Esophagus squamous epithelium (tissue), 5 donors: ENCODE data around the gene ARHGEF12. TPM values are rescaled to one million over a fixed set of nuclear protein-coding genes. Genes with fewer than 3 reads are reported as not detected.

Source experiments
- DNase-seq: peaks from one replicate; lab custom pipeline; 2025; lab: John Stamatoyannopoulos, UW
- H3K27ac ChIP-seq, 4 donors: fragments of 200-600 bp; sonication (generic); one replicate each; pipeline ENCODE4 v1.5.1; 2016 to 2019; ENCODE audit warnings: mild to moderate bottlenecking in 1 of 4
- H3K27me3 ChIP-seq, 4 donors: fragments of 200-600 bp; sonication (generic); 1 replicate in 3 of 4; 2 replicates in 1 of 4; pipeline versions ENCODE4 v1.5.1 to v1.6.0; 2017 to 2021; ENCODE audit warnings: antibody characterized with exemption in 1 of 4
- H3K36me3 ChIP-seq, 3 donors: fragments of 200-600 bp; sonication (generic); one replicate each; pipeline ENCODE4 v1.5.1; 2016 to 2019
- H3K4me1 ChIP-seq, 3 donors: fragments of 200-600 bp; sonication (generic); one replicate each; pipeline ENCODE4 v1.5.1; 2017 to 2019
- H3K4me3 ChIP-seq, 4 donors: fragments of 200-600 bp; sonication (generic); 1 replicate in 3 of 4; 2 replicates in 1 of 4; pipeline ENCODE4 v1.5.1; 2016 to 2019; ENCODE audit warnings: mild to moderate bottlenecking in 2 of 4, moderate library complexity in 1 of 4
- H3K9me3 ChIP-seq, 3 donors: fragments of 200-600 bp; sonication (generic); one replicate each; pipeline ENCODE4 v1.5.1; 2016 to 2019
- CTCF ChIP-seq, 6 experiments: fragments of 450-650 bp in 4 of 6; fragments of 200-600 bp in 2 of 6; sonication (generic) in 2 of 6; IDR thresholded peaks; one replicate each; pipeline ENCODE4 v1.5.1; 2016 to 2019; ENCODE audit warnings: antibody characterized with exemption in 6 of 6, mild to moderate bottlenecking in 4 of 6, moderate library complexity in 4 of 6
- POLR2A ChIP-seq, 4 donors: fragments of 450-650 bp; IDR thresholded peaks; one replicate each; pipeline ENCODE4 v1.6.1; 2017; ENCODE audit warnings: antibody characterized with exemption in 4 of 4, mild to moderate bottlenecking in 4 of 4, moderate library complexity in 3 of 4
- WGBS, 2 donors: methylation state at CpG; one replicate each; pipeline ENCODE4 v1.1.5; 2018; 5-methylcytosine and 5-hydroxymethylcytosine counted together
- intact Hi-C: fragments of 100-400 bp; cut with DNase I; formaldehyde crosslinking; loops from one replicate; pipeline ENCODE4 v1.15.0; 2022
- total RNA-seq, 4 donors: library from RNA; depleted of rRNA; stranded (reverse); fragments of >200 nt; gene quantifications; one replicate each; pipeline ENCODE4 v1.1.0, GENCODE V29; 2016
- donor health status: DM: yes; HTN: yes; CAD: no.

The ARHGEF12 gene
- total RNA-seq, 4 donors from 2014 or later, result 57.4 to 106 (median 70.7) TPM

GRCh38 chr11:120409655-120410054 is 73.4 kb downstream of the ARHGEF12 start:
- H3K4me3 ChIP-seq, result no peak overlapping the region
- WGBS, 2 donors, result 79 to 86% methylated on average over 5 of the region's 5 CpGs
- TF ChIP-seq POLR2A (IDR thresholded peaks at IDR 0.05) (no peak), CTCF (IDR thresholded peaks at IDR 0.05) (no peak)
- intact Hi-C loops, result loop anchor here (10.0 kb wide), 1 partner anchor 65 kb away; no protein-coding TSS in a partner anchor
- H3K9me3 ChIP-seq, result no peaks in the 10 kb centered on the region
- H3K27me3 ChIP-seq, result no peaks in the 10 kb centered on the region
- peaks cover 0 to 40% (median 9%) of the 10 kb centered on the region in 3 donors for H3K4me1 ChIP-seq
- peaks cover 0 to 6% (median 0%) of the 10 kb centered on the region in 3 donors for H3K36me3 ChIP-seq
- no peak overlapping the region for H3K27ac ChIP-seq
- DNase-seq, result no peak

- Histone ChIP-seq H3K36me3 (peaks cover 0 to 6% (median 0%) of the 10 kb centered on the region in 3 donors), H3K4me1 (peaks cover 0 to 42% (median 9%) of the 10 kb centered on the region in 3 donors), H3K9me3 (no peaks in the 10 kb centered on the region), H3K27me3 (no peaks in the 10 kb centered on the region), H3K4me3 (no peak overlapping the region), H3K27ac (peak overlapping the region in 3 of 4 donors; percentile 27 to 63 (median 53))
- no peak for DNase-seq
- TF ChIP-seq POLR2A (IDR thresholded peaks at IDR 0.05) (no peak), CTCF (IDR thresholded peaks at IDR 0.05) (no peak)
- WGBS, 2 donors, result 49 to 57% methylated on average over 8 of the region's 8 CpGs
- intact Hi-C loops, result loop anchor here (10.0 kb wide), 1 partner anchor 66 kb away; no protein-coding TSS in a partner anchor
Measured at GRCh38 chr11:120410622-120411380, 74.6 kb downstream of the ARHGEF12 start.

- intact Hi-C loops, result loop anchor here (10.0 kb wide), 1 partner anchor 69 kb away; no protein-coding TSS in a partner anchor
Measured at GRCh38 chr11:120413480-120413879, 77.3 kb downstream of the ARHGEF12 start.

GRCh38 chr11:120420572-120420971 is 84.4 kb downstream of the ARHGEF12 start:
- TF ChIP-seq POLR2A (IDR thresholded peaks at IDR 0.05) (no peak), CTCF (IDR thresholded peaks at IDR 0.05) (no peak)
- WGBS, 2 donors, result 82 to 85% methylated on average over 4 of the region's 4 CpGs
- intact Hi-C loops, result no loop called here

More at GRCh38 chr11:120413480-120413879, 77.3 kb downstream of the ARHGEF12 start:
- H3K36me3 ChIP-seq, result peaks cover 0 to 19% (median 0%) of the 10 kb centered on the region in 3 donors
- no peaks in the 10 kb centered on the region for H3K27me3 ChIP-seq
- H3K4me1 ChIP-seq, result peaks cover 0 to 42% (median 9%) of the 10 kb centered on the region in 3 donors
- H3K9me3 ChIP-seq, result no peaks in the 10 kb centered on the region
- H3K27ac ChIP-seq, result peak overlapping the region in 2 of 4 donors; percentile 24 to 31
- DNase-seq, result no peak
- TF ChIP-seq CTCF (IDR thresholded peaks at IDR 0.05) (no peak), POLR2A (IDR thresholded peaks at IDR 0.05) (no peak)
- no peak overlapping the region for H3K4me3 ChIP-seq

More at GRCh38 chr11:120420572-120420971, 84.4 kb downstream of the ARHGEF12 start:
- H3K9me3 ChIP-seq, result no peaks in the 10 kb centered on the region
- H3K27ac ChIP-seq, result no peak overlapping the region
- H3K4me3 ChIP-seq, result no peak overlapping the region
- H3K27me3 ChIP-seq, result no peaks in the 10 kb centered on the region
- no peak for DNase-seq
- H3K4me1 ChIP-seq, result peaks cover 0 to 19% (median 0%) of the 10 kb centered on the region in 3 donors
- H3K36me3 ChIP-seq, result peaks cover 0 to 55% (median 0%) of the 10 kb centered on the region in 3 donors
